Measurements from ENCODE around the gene RUBCNL.

DNA sequence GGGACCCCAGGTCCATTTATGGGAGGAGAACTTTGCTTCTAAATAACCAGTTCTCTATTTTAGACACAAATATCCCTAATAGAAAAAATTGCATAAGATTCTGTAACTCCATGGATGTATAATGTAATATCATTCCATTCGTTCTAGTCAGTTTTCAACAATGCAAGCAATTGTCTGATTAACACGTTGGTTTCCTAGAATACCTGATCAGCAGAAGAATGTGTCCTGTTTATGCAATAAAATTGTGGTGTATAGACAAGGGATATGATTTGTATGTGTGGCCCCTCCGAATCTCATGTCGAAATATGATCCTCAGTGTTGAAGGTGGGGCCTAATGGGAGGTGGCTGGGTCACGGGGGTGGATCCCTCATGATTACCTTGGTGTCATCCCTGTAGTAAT, 62.1 kb downstream of the RUBCNL start:
- TF ChIP-seq, protein P1, sequence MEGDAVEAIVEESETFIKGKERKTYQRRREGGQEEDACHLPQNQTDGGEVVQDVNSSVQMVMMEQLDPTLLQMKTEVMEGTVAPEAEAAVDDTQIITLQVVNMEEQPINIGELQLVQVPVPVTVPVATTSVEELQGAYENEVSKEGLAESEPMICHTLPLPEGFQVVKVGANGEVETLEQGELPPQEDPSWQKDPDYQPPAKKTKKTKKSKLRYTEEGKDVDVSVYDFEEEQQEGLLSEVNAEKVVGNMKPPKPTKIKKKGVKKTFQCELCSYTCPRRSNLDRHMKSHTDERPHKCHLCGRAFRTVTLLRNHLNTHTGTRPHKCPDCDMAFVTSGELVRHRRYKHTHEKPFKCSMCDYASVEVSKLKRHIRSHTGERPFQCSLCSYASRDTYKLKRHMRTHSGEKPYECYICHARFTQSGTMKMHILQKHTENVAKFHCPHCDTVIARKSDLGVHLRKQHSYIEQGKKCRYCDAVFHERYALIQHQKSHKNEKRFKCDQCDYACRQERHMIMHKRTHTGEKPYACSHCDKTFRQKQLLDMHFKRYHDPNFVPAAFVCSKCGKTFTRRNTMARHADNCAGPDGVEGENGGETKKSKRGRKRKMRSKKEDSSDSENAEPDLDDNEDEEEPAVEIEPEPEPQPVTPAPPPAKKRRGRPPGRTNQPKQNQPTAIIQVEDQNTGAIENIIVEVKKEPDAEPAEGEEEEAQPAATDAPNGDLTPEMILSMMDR (conservative IDR thresholded peaks at IDR 0.05; ENCODE audit: low read depth, low read length): no peak
- TF ChIP-seq EZH2 (IDR thresholded peaks at IDR 0.05; ENCODE audit: low read length, unreplicated experiment): no peak
- TF ChIP-seq EZH2phosphoT487 (IDR thresholded peaks at IDR 0.05; ENCODE audit: borderline replicate concordance, low read length): no peak

Measured in PC-3 (cell line).